DMS 273 treated with DMSO at 0.1 percent for 48 hours (cell line): ENCODE measurements around the gene PRSS12.
"Not testable (repeated sequence)": the region's sequence is repeated elsewhere in the genome, so short reads cannot be mapped to it uniquely, and the experiment has no call there.

Experiments used
- DNase-seq: peaks from one replicate; lab custom pipeline; 2025; lab: John Stamatoyannopoulos, UW

The PRSS12 gene, protein sequence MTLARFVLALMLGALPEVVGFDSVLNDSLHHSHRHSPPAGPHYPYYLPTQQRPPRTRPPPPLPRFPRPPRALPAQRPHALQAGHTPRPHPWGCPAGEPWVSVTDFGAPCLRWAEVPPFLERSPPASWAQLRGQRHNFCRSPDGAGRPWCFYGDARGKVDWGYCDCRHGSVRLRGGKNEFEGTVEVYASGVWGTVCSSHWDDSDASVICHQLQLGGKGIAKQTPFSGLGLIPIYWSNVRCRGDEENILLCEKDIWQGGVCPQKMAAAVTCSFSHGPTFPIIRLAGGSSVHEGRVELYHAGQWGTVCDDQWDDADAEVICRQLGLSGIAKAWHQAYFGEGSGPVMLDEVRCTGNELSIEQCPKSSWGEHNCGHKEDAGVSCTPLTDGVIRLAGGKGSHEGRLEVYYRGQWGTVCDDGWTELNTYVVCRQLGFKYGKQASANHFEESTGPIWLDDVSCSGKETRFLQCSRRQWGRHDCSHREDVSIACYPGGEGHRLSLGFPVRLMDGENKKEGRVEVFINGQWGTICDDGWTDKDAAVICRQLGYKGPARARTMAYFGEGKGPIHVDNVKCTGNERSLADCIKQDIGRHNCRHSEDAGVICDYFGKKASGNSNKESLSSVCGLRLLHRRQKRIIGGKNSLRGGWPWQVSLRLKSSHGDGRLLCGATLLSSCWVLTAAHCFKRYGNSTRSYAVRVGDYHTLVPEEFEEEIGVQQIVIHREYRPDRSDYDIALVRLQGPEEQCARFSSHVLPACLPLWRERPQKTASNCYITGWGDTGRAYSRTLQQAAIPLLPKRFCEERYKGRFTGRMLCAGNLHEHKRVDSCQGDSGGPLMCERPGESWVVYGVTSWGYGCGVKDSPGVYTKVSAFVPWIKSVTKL

DNA sequence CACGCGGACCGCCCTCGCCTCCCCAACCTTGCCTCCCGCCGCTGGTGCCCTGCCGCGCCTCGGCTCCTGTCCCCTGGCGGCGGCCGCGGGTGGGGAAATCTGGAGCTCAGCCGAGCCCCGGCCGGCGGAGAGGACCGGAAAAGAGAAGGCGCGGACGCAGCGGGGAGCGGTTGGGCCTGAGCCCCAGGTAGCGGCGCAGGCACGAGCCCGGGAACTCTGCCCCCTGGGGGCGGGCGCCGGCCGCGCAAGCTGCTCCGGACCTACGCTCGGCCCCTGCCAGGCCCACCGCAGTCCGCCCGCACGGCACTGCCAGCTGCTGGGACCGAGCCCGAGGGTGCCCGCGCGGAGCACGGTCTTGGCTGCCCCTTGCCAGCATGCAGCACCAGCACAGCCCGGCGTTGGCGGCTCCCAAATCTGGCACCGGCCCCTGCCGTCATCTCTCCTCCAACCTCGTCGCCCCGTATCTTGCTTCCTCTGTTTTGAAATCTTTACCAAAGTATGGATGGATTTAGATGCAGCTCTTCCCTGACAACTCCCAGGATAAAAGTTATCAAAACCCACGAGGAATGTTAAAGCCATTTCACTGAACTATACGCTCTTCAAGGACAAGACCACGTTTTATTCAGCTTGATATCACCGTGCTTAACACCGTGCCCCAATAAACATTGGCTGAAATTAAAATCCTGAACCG, at the start of gene PRSS12:
TSS of gene PRSS12 (minus strand) at position 161 of the 691 bp plus-strand sequence. CDS start 283 bp downstream, outside the sequence.
- DNase-seq: no peak

DNA sequence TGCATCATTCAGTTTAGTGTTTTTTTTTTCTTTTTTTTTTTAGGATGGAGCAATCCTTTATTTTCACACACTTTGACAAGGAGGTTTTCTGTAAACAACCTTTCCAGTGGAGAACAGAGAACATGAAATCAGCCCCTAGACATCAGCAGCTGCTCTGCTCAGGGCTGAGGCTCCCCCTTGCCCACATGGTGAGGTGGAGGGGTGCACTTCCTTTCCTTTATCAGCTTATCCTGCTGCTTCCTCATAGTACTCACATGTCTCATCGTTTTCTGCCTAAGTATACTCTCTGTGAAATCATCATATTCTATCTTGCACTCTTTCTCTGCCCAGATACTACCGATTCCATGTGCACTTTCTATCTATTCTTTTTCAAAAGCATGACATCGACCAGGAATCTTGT, 47.6 kb upstream of the PRSS12 start:
- no peak for DNase-seq

DNA sequence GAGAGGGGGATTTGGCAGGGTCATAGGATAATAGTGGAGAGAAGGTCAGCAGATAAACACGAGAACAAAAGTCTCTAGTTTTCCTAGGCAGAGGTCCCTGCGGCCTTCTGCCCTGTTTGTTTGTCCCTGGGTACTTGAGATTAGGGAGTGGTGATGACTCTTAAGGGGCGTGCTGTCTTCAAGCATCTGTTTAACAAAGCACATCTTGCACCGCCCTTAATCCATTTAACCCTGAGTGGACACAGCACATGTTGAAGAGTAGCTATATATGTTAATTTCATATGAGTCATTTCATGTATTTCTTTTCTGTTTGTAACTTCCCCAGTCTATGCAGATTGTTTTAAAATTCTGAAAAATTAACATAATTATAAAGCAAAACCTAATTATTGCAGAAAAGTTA, 47.1 kb upstream of the PRSS12 start:
- DNase-seq: not testable (repeated sequence)

DNA sequence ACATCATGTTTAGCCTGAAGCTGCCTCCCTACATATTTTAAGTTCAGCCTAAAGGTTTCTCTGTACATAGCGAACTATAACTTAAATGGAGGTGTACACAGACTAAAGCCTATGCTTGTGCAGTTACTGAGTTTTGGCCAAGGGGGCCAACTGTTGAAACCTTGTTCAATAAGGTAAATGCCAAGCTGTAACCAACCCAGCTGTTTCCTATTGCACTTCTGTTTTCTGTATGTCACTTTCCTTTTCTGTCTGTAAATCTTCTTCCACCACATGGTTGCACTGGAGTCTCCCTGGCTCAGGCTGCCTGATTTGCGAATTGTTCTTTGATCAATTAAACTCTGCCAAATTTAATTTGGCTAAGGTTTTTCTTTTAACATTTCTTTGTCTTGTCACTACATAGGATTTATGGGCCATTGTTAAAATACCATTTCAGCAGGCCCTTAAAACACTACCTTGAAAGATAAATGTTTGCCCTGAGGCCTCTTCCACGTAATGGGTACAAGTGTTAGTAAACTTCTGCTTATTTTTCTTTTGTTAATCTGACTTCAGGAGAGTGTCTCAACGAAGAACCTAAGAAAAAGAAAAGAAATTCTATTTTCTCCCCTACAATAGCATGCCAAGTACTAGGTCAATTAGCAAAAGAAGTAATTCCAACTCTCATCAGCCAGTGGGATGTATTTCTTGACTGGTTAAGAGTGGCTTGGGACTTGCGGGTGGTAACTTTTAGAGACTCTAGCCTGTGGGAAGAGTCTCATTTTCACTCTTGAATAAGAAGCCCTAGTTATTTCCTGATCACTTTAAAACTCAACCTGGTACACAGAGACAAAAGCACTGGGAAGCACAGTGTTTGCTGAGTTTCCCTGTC, 45.7 kb upstream of the PRSS12 start:
- DNase-seq: peak; percentile 29

DNA sequence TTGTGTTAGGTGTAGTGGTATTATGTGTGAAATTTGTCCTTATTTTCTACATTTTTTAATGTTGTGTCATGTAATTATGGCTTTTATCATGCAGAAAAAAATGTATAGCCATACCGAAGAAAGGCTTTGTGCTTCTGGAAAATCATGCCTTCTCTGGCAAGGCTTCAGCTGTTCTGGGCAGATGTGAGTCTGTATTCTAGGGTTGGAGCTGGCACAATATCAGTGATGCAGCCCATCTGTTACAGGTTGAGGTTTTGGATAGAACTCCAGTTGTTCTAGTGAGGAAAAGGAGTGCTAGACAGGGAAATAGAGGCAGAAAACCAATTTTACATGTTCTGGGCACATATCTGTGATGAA, 44.8 kb upstream of the PRSS12 start:
- peak; percentile 24 for DNase-seq

DNA sequence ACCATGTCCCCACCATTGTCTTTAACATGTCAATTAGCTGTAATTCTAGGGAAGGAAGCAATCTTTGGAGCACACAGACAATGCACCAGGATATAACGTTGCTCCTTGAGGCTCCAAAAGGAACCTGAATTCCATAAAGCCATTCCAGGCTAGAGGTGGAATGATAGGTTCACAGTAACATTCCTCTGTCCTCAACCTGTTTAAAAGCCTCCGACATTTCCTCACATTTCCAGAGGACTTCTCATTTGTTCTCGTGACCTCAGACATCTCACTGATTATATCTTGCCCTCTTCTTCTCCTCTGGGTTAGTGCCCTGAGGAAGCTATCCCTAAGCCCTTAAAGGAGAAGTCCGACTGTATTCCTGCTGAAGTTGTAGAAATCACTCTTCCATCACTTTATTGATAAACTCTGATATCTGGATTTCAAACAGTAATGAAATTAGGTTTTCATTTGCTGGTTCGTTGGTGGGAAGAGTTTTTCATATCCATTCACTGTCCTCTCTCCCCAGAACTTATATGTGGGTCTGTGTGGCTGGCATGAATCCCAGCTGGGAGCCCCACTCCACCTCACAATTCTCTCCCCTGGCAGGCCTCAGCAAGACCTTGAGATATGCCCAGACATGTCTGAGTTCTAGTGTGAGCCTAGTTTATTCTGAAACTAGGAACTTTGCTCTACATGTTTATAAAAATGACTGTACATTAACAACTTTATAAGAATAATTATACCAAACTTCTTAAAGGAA, 44.2 kb upstream of the PRSS12 start:
- peak; percentile 26 for DNase-seq

DNA sequence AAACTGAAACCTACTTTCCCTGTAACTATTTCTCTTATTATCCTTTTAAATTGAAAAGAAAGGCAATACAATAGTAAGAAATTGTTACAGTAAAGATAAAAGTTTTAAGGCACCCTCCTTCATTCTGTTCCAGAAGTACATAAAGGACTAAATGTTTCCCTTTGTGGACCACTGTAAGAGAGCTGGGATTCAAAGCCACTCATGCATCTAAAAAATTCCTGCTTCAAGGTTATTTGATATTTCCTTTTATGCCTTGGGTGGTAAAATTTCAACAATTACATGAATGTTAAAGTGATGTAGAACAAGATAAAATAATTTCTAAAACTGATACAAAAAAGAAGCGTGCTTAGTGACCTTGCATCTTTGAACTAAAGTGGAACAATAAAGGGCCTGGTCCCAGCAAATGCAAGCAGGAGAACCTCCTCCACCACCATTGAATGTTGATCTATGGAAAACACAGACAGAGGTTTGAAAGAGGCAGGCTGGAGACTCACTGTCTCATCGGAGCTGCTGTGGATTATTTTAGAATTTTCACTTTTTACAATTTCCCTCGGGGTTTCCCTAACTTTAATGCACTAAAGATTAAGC, 42.3 kb upstream of the PRSS12 start:
- DNase-seq: no peak

DNA sequence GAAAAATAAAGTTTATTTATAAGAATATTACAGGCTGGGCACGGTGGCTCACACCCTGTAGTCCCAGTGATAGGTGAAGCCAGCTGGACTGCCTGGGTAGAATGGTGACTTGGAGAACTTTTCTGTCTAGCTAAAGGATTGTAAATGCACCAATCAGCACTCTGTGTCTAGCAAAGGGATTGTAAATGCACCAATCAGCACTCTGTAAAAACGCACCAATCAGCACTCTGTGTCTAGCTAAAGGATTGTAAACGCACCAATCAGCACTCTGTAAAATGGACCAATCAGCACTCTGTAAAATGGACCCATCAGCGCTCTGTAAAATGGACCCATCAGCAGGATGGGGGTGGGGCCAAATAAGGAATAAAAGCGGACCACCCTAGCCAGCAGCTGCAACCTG, 39.7 kb upstream of the PRSS12 start:
- DNase-seq: not testable (repeated sequence)

DNA sequence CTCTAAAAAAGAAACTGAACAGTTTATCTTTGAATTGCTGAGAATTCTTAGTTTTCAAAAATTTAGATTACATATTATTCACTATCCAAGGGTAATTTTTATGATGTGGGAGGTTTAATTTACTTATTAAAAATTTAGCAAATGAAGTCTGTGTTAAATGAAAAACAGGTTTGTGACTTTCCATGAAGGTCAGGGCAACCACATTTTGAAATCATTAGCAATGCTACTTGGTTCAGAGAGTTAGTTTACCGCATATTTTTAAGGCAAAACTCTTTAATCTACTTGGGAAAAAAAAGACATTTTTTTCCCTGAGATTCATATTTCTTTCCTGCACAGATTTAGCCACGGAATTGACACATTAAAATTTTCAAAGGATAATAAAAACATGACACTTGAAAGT, 37.3 kb upstream of the PRSS12 start:
- no peak for DNase-seq

DNA sequence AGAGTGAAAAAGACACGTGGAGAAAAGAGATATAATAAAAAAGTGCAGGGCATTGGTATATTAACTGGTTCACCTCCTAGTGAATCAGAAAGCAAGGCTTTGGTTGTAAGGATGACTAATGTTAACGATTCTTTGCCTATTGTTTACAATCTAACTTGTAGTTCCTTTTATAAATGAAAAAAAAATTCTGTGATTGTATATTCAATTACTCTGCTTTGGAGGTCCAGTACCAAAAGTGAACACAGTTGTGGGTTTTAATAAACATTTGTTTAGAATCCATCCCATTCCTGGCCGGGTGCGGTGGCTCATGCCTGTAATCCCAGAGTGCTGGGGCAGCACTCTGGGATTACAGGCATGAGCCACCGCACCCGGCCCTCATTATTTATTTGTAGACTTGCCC, 36.9 kb upstream of the PRSS12 start:
- DNase-seq: no peak

DNA sequence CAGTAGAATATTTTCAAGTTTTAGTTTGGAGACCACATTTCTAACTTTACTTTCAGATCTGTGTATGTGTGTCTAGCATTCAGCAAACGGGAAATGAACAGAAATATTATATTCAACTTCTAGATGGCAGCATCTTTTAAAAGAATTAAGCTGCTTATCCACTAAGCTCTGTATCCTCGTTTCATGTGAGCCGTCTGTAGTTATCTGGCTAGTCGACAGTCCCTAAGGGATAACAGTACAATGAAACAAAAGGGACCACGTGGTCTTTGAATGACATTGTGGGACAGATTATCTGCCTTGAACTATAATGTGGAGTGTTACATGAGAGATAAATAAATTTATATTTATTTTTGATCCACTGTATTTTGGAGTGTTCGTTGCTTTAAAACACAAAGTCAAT, 35.8 kb upstream of the PRSS12 start:
- no peak for DNase-seq

DNA sequence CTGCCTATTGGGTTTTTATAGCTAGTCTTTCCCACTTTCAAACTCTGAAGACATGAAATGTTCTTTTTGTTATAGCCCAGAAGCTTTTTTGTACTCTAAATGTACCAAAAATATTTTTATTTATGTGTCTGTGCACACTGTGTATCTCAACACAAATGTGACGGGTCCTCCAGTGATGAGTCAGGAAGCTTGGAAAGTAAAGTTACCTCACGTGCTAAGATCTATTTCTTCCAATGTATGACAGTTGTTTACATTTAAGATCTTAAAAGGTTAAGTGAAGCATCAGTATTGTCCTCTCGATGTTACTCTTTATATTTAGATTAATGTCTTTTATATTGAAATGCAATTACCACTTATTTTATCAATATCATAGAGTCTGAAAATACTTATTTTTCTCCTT, 29.1 kb upstream of the PRSS12 start:
- no peak for DNase-seq

DNA sequence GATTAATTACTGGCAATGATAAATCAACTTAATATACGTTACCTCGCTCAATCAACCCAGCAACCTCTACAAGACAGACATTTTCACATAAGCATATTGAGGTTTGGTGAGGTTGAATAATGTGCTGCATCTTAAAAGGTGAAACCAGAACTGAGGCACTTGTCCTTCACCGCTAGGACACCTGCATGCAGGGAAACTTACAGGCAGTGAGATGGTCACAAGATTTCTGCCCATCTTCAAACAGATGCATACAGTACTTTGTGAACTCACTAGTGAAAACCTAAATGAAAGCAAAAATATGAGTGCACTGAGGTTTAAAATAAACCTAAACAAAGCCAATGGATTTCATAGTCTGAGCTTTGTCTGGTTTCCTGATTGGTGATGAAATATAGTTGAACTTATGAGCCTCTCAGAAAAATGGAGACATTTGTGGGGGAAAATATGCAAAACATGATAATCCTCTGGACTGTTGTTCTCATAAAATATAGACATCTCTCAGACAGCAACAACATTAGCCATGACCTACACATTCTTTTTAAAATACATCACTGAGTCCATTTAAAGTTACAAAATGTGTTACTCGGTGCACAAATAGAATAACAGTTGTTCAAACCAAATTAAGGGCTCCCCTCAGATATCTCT, 20.9 kb upstream of the PRSS12 start:
- no peak for DNase-seq

DNA sequence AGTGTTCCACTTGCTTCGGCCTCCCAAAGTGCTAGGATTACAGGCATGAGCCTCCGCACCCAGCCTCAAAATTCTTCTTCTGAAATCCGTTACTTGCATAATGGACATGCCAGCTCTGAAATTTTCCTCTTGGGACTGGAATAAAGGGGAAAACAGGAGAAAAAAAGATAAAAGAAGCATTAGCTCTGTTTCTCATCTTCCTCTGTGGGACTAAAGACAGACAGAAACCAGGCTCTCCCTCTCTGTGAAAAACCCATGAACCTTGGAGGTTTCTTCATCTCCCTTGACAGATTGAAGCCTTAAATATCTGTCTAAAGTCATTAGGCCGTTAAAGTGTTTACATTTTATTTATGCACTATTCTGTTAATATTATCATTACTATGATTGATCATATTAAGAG, 19.4 kb upstream of the PRSS12 start:
- DNase-seq: no peak

DNA sequence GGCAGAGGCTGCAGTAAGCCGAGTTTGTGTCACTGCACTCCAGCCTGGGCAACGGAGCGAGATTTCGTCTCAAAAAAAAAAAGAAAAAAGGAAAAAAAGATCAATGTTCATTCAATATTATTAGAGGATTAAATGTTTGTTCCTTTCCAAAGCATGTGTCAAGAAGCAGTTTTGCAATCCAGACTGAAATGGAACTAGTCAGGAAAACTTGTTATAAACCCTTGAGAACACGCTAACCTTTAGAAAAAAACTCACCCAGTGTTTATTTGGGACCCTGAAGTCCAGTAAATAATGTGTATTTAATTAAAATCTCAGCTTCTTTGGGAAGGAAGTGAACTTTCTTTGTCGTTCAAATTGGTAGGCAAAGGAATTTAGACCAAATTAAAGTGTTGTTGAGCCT, 16.4 kb upstream of the PRSS12 start:
- no peak for DNase-seq

DNA sequence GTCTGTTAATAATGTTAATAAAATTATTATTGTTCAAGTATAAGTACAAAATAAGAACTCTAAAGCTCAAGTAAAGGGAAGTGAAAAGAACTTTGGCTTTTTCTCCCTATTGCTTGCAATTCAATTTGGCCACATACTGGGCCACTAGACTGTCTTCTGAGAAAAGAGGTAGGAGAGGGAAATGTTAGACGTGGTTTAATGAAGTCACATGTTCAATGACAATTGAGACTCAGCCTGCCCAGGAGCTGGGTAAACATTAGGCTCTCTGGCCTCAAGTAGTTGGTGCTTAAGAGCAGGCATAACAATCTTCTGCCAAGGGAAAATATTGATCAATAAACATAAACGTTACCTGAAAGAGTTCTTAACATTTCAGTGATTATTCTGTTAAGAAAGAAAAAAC, 15.1 kb upstream of the PRSS12 start:
- DNase-seq: no peak

DNA sequence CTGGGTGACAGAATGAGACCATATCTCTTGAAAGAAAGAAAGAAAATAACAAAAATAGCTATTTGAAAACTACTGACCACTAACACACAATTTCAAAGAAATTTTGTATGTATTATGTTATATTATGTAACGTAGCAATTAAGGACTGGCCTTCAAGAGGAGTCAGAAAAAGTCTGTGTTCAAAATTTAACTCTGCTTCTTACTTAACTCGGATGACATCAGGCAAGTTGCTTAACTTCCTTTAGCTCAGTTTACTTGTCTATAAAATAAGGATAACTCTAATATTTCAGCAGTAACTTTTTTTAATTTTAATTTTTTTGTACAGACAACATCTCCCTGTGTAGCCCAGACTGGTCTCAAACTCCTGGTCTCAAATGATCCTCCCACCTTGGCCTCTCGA, 14.6 kb upstream of the PRSS12 start:
- DNase-seq: no peak

DNA sequence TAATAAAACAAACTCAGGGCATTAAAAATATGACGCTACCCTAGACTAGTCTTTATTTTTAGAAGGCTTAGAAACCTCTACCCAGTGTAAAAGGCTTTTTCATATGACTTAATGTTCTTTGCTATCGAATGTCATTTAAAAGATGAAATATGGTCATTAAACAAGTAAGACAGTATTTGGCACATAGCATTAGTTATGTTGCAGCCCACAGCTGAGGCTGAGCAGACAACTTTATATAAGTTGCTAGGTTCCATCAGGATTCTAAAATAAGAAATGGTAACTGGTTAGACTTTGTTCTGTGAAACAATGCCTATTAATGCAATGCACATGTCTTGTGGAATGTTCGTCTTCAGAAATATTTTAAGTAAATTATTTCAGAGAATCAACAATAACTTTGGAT, 10.4 kb upstream of the PRSS12 start:
- DNase-seq: no peak

DNA sequence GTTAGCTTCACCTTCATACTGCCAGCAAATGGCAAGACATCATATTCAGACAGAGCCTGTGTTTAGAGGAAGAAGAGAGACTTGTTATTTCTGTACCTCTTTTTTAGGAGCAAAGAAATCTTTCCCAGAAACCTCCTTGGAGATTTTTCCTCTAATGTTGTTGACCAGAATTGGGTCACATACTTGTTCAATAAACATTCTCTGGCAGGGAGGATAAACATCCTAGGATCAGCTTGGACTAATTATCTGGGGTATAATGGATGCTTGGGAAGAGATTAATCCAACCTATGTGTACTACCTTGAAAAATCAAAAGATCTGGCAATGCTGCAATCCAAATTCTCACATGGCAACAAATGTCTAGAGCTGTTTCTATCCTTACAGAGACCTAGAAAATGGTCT, 8.4 kb upstream of the PRSS12 start:
- DNase-seq: no peak

DNA sequence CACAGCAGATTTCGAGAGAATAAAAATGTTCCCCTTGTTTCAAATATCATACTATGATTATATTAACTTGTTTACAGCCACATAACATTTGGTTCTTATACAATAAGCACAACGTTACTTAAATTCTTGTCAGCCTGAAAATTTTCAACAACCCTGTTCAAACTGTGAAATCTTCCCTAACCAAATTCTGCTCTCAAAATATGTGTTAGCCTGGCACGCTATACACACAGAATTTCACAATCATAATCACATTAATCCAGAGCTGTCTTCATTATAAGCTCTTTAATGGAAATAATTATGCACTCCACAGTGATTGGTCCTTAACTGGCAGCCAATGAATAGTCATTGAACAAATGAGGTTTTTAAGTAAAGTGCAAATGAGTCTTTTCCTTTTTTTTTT, 7.3 kb upstream of the PRSS12 start:
- DNase-seq: no peak
